Natural killer cell (primary cell): ENCODE data around the gene CRABP2. TPM values are rescaled to one million over a fixed set of nuclear protein-coding genes. Genes with fewer than 3 reads are reported as not detected.

Experiments
- ATAC-seq, 3 donors: fragments of 150-1000 bp in 2 of 3; fragments of 200-7000 bp in 1 of 3; cut with Tn5 transposase; 1 replicate in 1 of 3; 2 replicates in 2 of 3; pipeline ENCODE4 v1.10.0; 2021; ENCODE audit warnings: mild to moderate bottlenecking in 2 of 3, moderate library complexity in 2 of 3
- DNase-seq, 2 donors: peaks; one replicate each; pipeline versions ENCODE4 v3.0.0 to v3.0.0-alpha.2; 2013 to 2021; ENCODE audit warnings: mixed read lengths in 1 of 2
- H3K27ac ChIP-seq: one replicate; pipeline ENCODE4 v1.5.1; 2013; ENCODE audit warnings: mild to moderate bottlenecking, low read length
- H3K27me3 ChIP-seq: one replicate; pipeline ENCODE4 v1.6.1; 2013; ENCODE audit warnings: low read length; ENCODE audit not compliant: control insufficient read depth, insufficient read depth
- H3K36me3 ChIP-seq: one replicate; pipeline ENCODE4 v1.6.1; 2013; ENCODE audit warnings: low read length; ENCODE audit not compliant: control insufficient read depth, insufficient read depth
- H3K4me1 ChIP-seq: one replicate; pipeline ENCODE4 v1.6.1; 2013; ENCODE audit warnings: low read length; ENCODE audit not compliant: control insufficient read depth, insufficient read depth
- H3K4me3 ChIP-seq: one replicate; pipeline ENCODE4 v1.5.1; 2013; ENCODE audit warnings: low read length
- H3K9me3 ChIP-seq: one replicate; pipeline ENCODE4 v1.6.1; 2013; ENCODE audit warnings: low read length; ENCODE audit not compliant: control insufficient read depth, insufficient read depth
- H3K27ac Mint-ChIP-seq, 2 donors: one replicate each; pipeline ENCODE4 v1.8.0; 2022; ENCODE audit warnings: mild to moderate bottlenecking in 2 of 2, mixed read lengths in 2 of 2, moderate library complexity in 1 of 2
- H3K27me3 Mint-ChIP-seq, 2 donors: one replicate each; pipeline ENCODE4 v1.8.0; 2022; ENCODE audit warnings: low read depth in 2 of 2, mixed read lengths in 2 of 2
- H3K36me3 Mint-ChIP-seq: one replicate; pipeline ENCODE4 v1.8.0; 2022; ENCODE audit warnings: mixed read lengths
- H3K4me1 Mint-ChIP-seq, 2 donors: one replicate each; pipeline ENCODE4 v1.8.0; 2022; ENCODE audit warnings: mixed read lengths in 2 of 2
- H3K4me3 Mint-ChIP-seq: one replicate; pipeline ENCODE4 v1.8.0; 2022; ENCODE audit warnings: mild to moderate bottlenecking, moderate library complexity, mixed read lengths
- H3K9me3 Mint-ChIP-seq, 2 donors: one replicate each; pipeline ENCODE4 v1.8.0; 2022; ENCODE audit warnings: mixed read lengths in 2 of 2
- CTCF ChIP-seq: fragments of 200-600 bp; IDR thresholded peaks from one replicate; pipeline ENCODE4 v1.8.0; 2022; ENCODE audit warnings: antibody characterized with exemption
- WGBS: methylation state at CpG from one replicate; pipeline ENCODE4 v1.1.7; 2013; ENCODE audit warnings: missing lambda C conversion rate; ENCODE audit not compliant: insufficient coverage; 5-methylcytosine and 5-hydroxymethylcytosine counted together
- intact Hi-C: fragments of 100-400 bp; cut with micrococcal nuclease; formaldehyde crosslinking; loops from one replicate; pipeline ENCODE4 v1.14.2; 2022
- total RNA-seq, 4 donors: library from RNA; stranded (reverse); fragments of 120-200 nt in 1 of 4; gene quantifications; one replicate each; pipeline versions ENCODE4 v1.2.3 to v1.2.4, GENCODE V29; 2013 to 2022

The CRABP2 gene
- total RNA-seq, 3 donors from 2014 or later (not counting 1 experiment from before 2014, with no cell fraction given) = 3.0 to 3.8 (median 3.0) TPM

GRCh38 chr1:156652131-156652991 is 53.0 kb downstream of the CRABP2 start:
- TF ChIP-seq CTCF = no peak
- no peaks in the 10 kb centered on the region for H3K9me3 ChIP-seq
- H3K4me1 Mint-ChIP-seq = peaks cover 12 to 15% of the 10 kb centered on the region in 2 donors
- 47% methylated on average over 16 of the region's 16 CpGs for WGBS
- ATAC-seq = no peak
- no peak overlapping the region for H3K4me3 Mint-ChIP-seq
- H3K27ac Mint-ChIP-seq = no peak overlapping the region
- no peaks in the 10 kb centered on the region for H3K9me3 Mint-ChIP-seq
- no peaks in the 10 kb centered on the region for H3K36me3 ChIP-seq
- peaks cover 9% of the 10 kb centered on the region for H3K4me1 ChIP-seq
- no peak overlapping the region for H3K27ac ChIP-seq
- H3K27me3 Mint-ChIP-seq = peaks cover 55 to 75% of the 10 kb centered on the region in 2 donors
- intact Hi-C loops = no loop called here
- no peaks in the 10 kb centered on the region for H3K36me3 Mint-ChIP-seq
- H3K4me3 ChIP-seq = no peak overlapping the region
- H3K27me3 ChIP-seq = peaks cover 37% of the 10 kb centered on the region
- peak in 1 of 2 donors; percentile 38 for DNase-seq

Other genes with a start within 250 kb of the CRABP2 start
- gene MEF2D, start 204.8 kb downstream of the CRABP2 start, total RNA-seq = 100 to 1,000 TPM; 232 to 298 (median 284) TPM
- gene IQGAP3, start 133.0 kb downstream of the CRABP2 start, total RNA-seq = under 1 TPM; 0.08 to 0.21 (median 0.14) TPM
- gene TTC24, start 125.9 kb downstream of the CRABP2 start, total RNA-seq = 1 to 10 TPM; 3.3 to 4.1 (median 4.0) TPM
- 10 to 100 TPM; 32.6 to 52.5 (median 36.6) TPM for gene NAXE, start 113.8 kb downstream of the CRABP2 start, total RNA-seq
- 10 to 100 TPM; 19.3 to 27.3 (median 22.1) TPM for gene GPATCH4, start 104.1 kb downstream of the CRABP2 start, total RNA-seq
- gene HAPLN2, start 86.2 kb downstream of the CRABP2 start, total RNA-seq = not detected
- under 1 TPM; 0.18 to 0.25 (median 0.19) TPM for gene BCAN, start 63.5 kb downstream of the CRABP2 start, total RNA-seq
- not detected for gene NES, start 28.2 kb downstream of the CRABP2 start, total RNA-seq
- gene METTL25B, start 22.9 kb upstream of the CRABP2 start, total RNA-seq = 10 to 100 TPM; 23.5 to 25.3 (median 23.8) TPM
- 10 to 100 TPM; 60.3 to 71.9 (median 68.7) TPM for gene ISG20L2, start 23.2 kb upstream of the CRABP2 start, total RNA-seq
- 10 to 100 TPM; 15.9 to 19.7 (median 18.7) TPM for gene MRPL24, start 35.5 kb upstream of the CRABP2 start, total RNA-seq
- 100 to 1,000 TPM in 1 of 3 donors, 10 to 100 TPM in 2; 95.3 to 110 (median 96.6) TPM for gene HDGF, start 46.1 kb upstream of the CRABP2 start, total RNA-seq
- gene PRCC, start 62.0 kb upstream of the CRABP2 start, total RNA-seq = 10 to 100 TPM; 66.5 to 92.4 (median 69.1) TPM
- 100 to 1,000 TPM; 155 to 324 (median 312) TPM for gene SH2D2A, start 111.3 kb upstream of the CRABP2 start, total RNA-seq
- gene INSRR, start 153.5 kb upstream of the CRABP2 start, total RNA-seq = under 1 TPM; 0.10 to 0.18 (median 0.14) TPM
- 10 to 100 TPM in 1 of 3 donors, 1 to 10 TPM in 2; 1.7 to 16.7 (median 2.4) TPM for gene NTRK1, start 155.3 kb upstream of the CRABP2 start, total RNA-seq
- 1 to 10 TPM in 1 of 3 donors, under 1 TPM in 2; 0.52 to 1.4 (median 0.80) TPM for gene PEAR1, start 188.1 kb upstream of the CRABP2 start, total RNA-seq
- gene LRRC71, start 215.0 kb upstream of the CRABP2 start, total RNA-seq = not detected